B cell (primary cell): ENCODE results near the gene GIGYF1. TPM values are rescaled to one million over a fixed set of nuclear protein-coding genes. Genes with fewer than 3 reads are reported as not detected.

Experiments
- ATAC-seq: fragments of 200-7000 bp; cut with Tn5 transposase; one replicate; pipeline ENCODE4 v1.10.0; 2021; ENCODE audit warnings: low read depth, mild to moderate bottlenecking, moderate number of reproducible peaks, moderate library complexity
- CTCF ChIA-PET: fragments of 350-600 bp; sonication (Branson Sonifier 250); formaldehyde crosslinking; loops from one replicate; lab custom pipeline; 2021; ENCODE audit warnings: antibody characterized with exemption, inconsistent platforms; lab: Charles Lee
- POLR2A ChIA-PET: fragments of 350-600 bp; sonication (Branson Sonifier 250); formaldehyde crosslinking; loops from one replicate; lab custom pipeline; 2021; ENCODE audit warnings: antibody characterized with exemption; lab: Charles Lee
- DNase-seq: peaks from one replicate; pipeline ENCODE4 v3.0.0; 2013
- H2AFZ ChIP-seq: 2 replicates; pipeline ENCODE4 v1.6.1; 2012; ENCODE audit warnings: mild to moderate bottlenecking, low read depth, low read length; ENCODE audit not compliant: insufficient read depth, poor library complexity, severe bottlenecking
- H3K27ac ChIP-seq, 2 donors: 1 replicate in 1 of 2; 2 replicates in 1 of 2; pipeline ENCODE4 v1.5.1; 2012 to 2013; ENCODE audit warnings: low read length in 2 of 2, mild to moderate bottlenecking in 2 of 2, moderate library complexity in 1 of 2
- H3K27me3 ChIP-seq, 4 experiments: fragments of 200-600 bp in 1 of 4; sonication (generic) in 1 of 4; replicated peaks in 1 of 4; 1 replicate in 2 of 4; 2 replicates in 2 of 4; pipeline versions ENCODE4 v1.6.1 to v1.7.0; 2013 to 2016; ENCODE audit warnings: low read length in 3 of 4, mild to moderate bottlenecking in 2 of 4, mixed read lengths in 1 of 4, moderate library complexity in 1 of 4; ENCODE audit not compliant: insufficient read depth in 4 of 4, control insufficient read depth in 3 of 4; ENCODE audit errors: control extremely low read depth in 1 of 4
- H3K36me3 ChIP-seq, 2 experiments: replicated peaks in 1 of 2; 1 replicate in 1 of 2; 2 replicates in 1 of 2; pipeline versions ENCODE4 v1.6.1 to v1.7.1; 2013; ENCODE audit warnings: low read length in 1 of 2; ENCODE audit not compliant: insufficient read depth in 2 of 2, control insufficient read depth in 1 of 2; ENCODE audit errors: control extremely low read depth in 1 of 2, extremely low read depth in 1 of 2
- H3K4me1 ChIP-seq, 2 donors: fragments of 200-600 bp in 1 of 2; sonication (generic) in 1 of 2; 1 replicate in 1 of 2; 2 replicates in 1 of 2; pipeline versions ENCODE4 v1.5.1 to v1.6.1; 2013 to 2017; ENCODE audit warnings: low read length in 2 of 2; ENCODE audit not compliant: control insufficient read depth in 2 of 2, insufficient read depth in 2 of 2
- H3K4me2 ChIP-seq: replicated peaks from 2 replicates; pipeline ENCODE3; 2012; ENCODE audit warnings: mild to moderate bottlenecking, low read depth, low read length; ENCODE audit not compliant: poor library complexity, severe bottlenecking
- H3K4me3 ChIP-seq, 5 experiments: fragments of 200-600 bp in 1 of 5; sonication (generic) in 1 of 5; 1 replicate in 3 of 5; 2 replicates in 2 of 5; pipeline versions ENCODE4 v1.5.1 to v1.7.0; 2011 to 2016; ENCODE audit warnings: low read length in 4 of 5, mild to moderate bottlenecking in 4 of 5, low read depth in 2 of 5, control low read depth in 1 of 5, moderate library complexity in 1 of 5; ENCODE audit not compliant: insufficient read depth in 1 of 5; ENCODE audit errors: control extremely low read depth in 1 of 5, extremely low read depth in 1 of 5
- H3K79me2 ChIP-seq: fragments of 200-600 bp; sonication (generic); one replicate; pipeline ENCODE4 v1.6.0; 2016; ENCODE audit warnings: low read length; ENCODE audit not compliant: control insufficient read depth, insufficient read depth
- H3K9ac ChIP-seq: fragments of 200-600 bp; sonication (generic); 2 replicates; pipeline ENCODE4 v1.6.1; 2017; ENCODE audit warnings: mild to moderate bottlenecking, low read length, moderate library complexity
- H3K9me3 ChIP-seq, 3 donors: one replicate each; pipeline versions ENCODE4 v1.6.1 to v1.7.1; 2013; ENCODE audit warnings: low read length in 2 of 3; ENCODE audit not compliant: control insufficient read depth in 2 of 3, insufficient read depth in 1 of 3; ENCODE audit errors: control extremely low read depth in 1 of 3
- H4K20me1 ChIP-seq: 2 replicates; pipeline ENCODE4 v1.6.0; 2012; ENCODE audit warnings: mild to moderate bottlenecking, low read length; ENCODE audit not compliant: insufficient read depth, control insufficient read depth, poor library complexity, severe bottlenecking
- H3K27ac Mint-ChIP-seq: one replicate; pipeline ENCODE4 v1.8.0; 2021; ENCODE audit warnings: mixed read lengths
- H3K27me3 Mint-ChIP-seq: one replicate; pipeline ENCODE4 v1.8.0; 2021; ENCODE audit warnings: mixed read lengths
- H3K4me1 Mint-ChIP-seq: one replicate; pipeline ENCODE4 v1.8.0; 2021; ENCODE audit warnings: mixed read lengths
- H3K4me3 Mint-ChIP-seq: one replicate; pipeline ENCODE4 v1.8.0; 2021; ENCODE audit warnings: mixed read lengths
- H3K9me3 Mint-ChIP-seq: one replicate; pipeline ENCODE4 v1.8.0; 2022; ENCODE audit warnings: mixed read lengths; ENCODE audit not compliant: insufficient read depth
- EZH2 ChIP-seq: IDR thresholded peaks from 2 replicates; pipeline ENCODE4 v1.6.1; 2012; ENCODE audit warnings: borderline replicate concordance, low read depth, mild to moderate bottlenecking, moderate library complexity, low read length; ENCODE audit not compliant: insufficient read depth, poor library complexity, severe bottlenecking
- WGBS: methylation state at CpG from one replicate; pipeline ENCODE4 v1.1.5; 2013; ENCODE audit warnings: missing lambda C conversion rate; ENCODE audit not compliant: insufficient coverage; 5-methylcytosine and 5-hydroxymethylcytosine counted together
- intact Hi-C: fragments of 100-400 bp; cut with micrococcal nuclease; formaldehyde crosslinking; loops from one replicate; pipeline ENCODE4 v1.10.0; 2022
- polyA plus RNA-seq: library from polyadenylated mRNA; depleted of rRNA; stranded (reverse); fragments of >200 nt; gene quantifications from 2 replicates; pipeline ENCODE4 v1.2.3, GENCODE V29; 2012
- total RNA-seq, 2 donors: library from RNA; stranded (reverse); fragments of 120-200 nt in 1 of 2; gene quantifications; 1 replicate in 1 of 2; 2 replicates in 1 of 2; pipeline versions ENCODE4 v1.2.3 to v1.2.4, GENCODE V29; 2013 to 2022
- TF ChIP-seq, protein P1 (sequence below): fragments of 200-600 bp; IDR thresholded peaks from one replicate; pipeline ENCODE4 v1.8.0; 2022; ENCODE audit warnings: antibody characterized with exemption, mild to moderate bottlenecking

The GIGYF1 gene
- total and polyA plus RNA-seq, 2 donors (not counting 1 experiment from before 2014, with no cell fraction given), result 45.9 to 134 TPM

DNA sequence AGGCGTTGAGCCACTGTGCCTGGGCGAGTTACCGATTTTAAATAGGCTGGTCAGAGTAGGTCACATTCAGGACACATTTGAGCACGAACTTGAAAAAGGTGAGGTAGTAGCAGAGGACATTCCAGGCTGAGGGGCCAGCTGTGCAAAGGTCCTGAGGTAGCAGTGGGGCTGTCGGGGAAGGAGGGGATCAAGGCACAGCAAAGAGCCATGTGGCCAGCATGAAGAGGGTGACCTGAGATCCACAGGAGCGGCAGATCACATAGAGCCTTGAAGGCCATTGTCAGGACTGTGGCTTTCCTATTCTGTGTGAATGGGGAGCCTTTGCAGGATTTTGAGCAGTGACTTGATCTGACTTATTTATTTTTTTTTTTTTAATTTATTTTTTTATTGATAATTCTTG lies 45.9 kb upstream of the GIGYF1 start:
- no peak for TF ChIP-seq EZH2
- TF ChIP-seq, protein P1, sequence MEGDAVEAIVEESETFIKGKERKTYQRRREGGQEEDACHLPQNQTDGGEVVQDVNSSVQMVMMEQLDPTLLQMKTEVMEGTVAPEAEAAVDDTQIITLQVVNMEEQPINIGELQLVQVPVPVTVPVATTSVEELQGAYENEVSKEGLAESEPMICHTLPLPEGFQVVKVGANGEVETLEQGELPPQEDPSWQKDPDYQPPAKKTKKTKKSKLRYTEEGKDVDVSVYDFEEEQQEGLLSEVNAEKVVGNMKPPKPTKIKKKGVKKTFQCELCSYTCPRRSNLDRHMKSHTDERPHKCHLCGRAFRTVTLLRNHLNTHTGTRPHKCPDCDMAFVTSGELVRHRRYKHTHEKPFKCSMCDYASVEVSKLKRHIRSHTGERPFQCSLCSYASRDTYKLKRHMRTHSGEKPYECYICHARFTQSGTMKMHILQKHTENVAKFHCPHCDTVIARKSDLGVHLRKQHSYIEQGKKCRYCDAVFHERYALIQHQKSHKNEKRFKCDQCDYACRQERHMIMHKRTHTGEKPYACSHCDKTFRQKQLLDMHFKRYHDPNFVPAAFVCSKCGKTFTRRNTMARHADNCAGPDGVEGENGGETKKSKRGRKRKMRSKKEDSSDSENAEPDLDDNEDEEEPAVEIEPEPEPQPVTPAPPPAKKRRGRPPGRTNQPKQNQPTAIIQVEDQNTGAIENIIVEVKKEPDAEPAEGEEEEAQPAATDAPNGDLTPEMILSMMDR, result no peak
- H3K36me3 ChIP-seq, result no peaks in the 10 kb centered on the region
- no peak overlapping the region for H3K4me3 ChIP-seq
- Mint-ChIP-seq H3K9me3 (no peaks in the 10 kb centered on the region), H3K4me3 (no peak overlapping the region), H3K27ac (no peak overlapping the region), H3K27me3 (peaks cover 5% of the 10 kb centered on the region), H3K4me1 (no peaks in the 10 kb centered on the region)
- H3K9ac ChIP-seq, result no peak overlapping the region
- no peak overlapping the region for H2AFZ ChIP-seq
- H4K20me1 ChIP-seq, result no peaks in the 10 kb centered on the region
- intact Hi-C loops, result no loop called here
- WGBS, result 95% methylated on average over 6 of the region's 6 CpGs
- ChIA-PET POLR2A (no interaction called here), CTCF (interaction anchor here (0.5 kb wide), 1 partner anchor 20 kb away, joined by 3 read pairs; no protein-coding TSS in a partner anchor)
- H3K4me1 ChIP-seq, result no peaks in the 10 kb centered on the region
- ATAC-seq (no peak), DNase-seq (no peak)
- H3K27ac ChIP-seq, result no peak overlapping the region
- no peaks in the 10 kb centered on the region for H3K27me3 ChIP-seq
- no peaks in the 10 kb centered on the region for H3K79me2 ChIP-seq
- no peak overlapping the region for H3K4me2 ChIP-seq
- H3K9me3 ChIP-seq, result peaks cover 0 to 5% (median 0%) of the 10 kb centered on the region in 3 donors

DNA sequence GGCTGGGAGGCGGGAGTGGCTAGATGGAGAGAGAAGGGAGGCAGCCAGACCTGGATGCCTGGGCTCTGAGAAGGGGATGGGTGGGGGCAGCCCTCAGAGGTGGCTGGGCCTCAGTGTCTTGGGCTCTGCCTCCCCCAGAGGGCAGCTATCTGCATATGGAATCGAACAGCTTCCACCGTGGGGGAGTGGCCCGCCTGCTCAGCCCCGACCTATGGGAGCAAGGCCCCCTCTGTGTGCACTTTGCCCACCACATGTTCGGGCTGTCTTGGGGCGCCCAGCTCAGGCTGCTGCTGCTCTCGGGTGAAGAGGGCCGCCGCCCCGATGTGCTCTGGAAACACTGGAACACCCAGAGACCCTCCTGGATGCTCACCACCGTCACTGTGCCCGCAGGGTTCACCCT lies 42.6 kb upstream of the GIGYF1 start:
- Mint-ChIP-seq H3K27ac (no peak overlapping the region), H3K4me1 (peaks cover 9% of the 10 kb centered on the region)
- POLR2A ChIA-PET, result no interaction called here

More for the DNA sequence above, 42.6 kb upstream of the GIGYF1 start:
- H3K27ac ChIP-seq, result no peak overlapping the region
- no peaks in the 10 kb centered on the region for H3K9me3 ChIP-seq
- H3K9me3 Mint-ChIP-seq, result no peaks in the 10 kb centered on the region
- TF ChIP-seq, protein P1, result no peak
- TF ChIP-seq EZH2, result no peak
- H3K4me3 ChIP-seq, result no peak overlapping the region
- H4K20me1 ChIP-seq, result no peaks in the 10 kb centered on the region
- DNase-seq (no peak), ATAC-seq (no peak)
- no peaks in the 10 kb centered on the region for H3K36me3 ChIP-seq
- H3K27me3 ChIP-seq, result peaks cover 0 to 2% (median 0%) of the 10 kb centered on the region in 4 experiments
- WGBS, result 85% methylated on average over 13 of the region's 13 CpGs
- CTCF ChIA-PET, result no interaction called here
- intact Hi-C loops, result no loop called here
- no peak overlapping the region for H3K4me2 ChIP-seq
- no peaks in the 10 kb centered on the region for H3K79me2 ChIP-seq
- peaks cover 5% of the 10 kb centered on the region for H3K27me3 Mint-ChIP-seq
- H3K4me3 Mint-ChIP-seq, result no peak overlapping the region
- H3K9ac ChIP-seq, result no peak overlapping the region
- H3K4me1 ChIP-seq, result peaks cover 0 to 13% of the 10 kb centered on the region in 2 donors
- no peak overlapping the region for H2AFZ ChIP-seq
